ENCODE measurements around the gene MYO3B. TPM values are rescaled to one million over a fixed set of nuclear protein-coding genes. Genes with fewer than 3 reads are reported as not detected.

The MYO3B gene
- total RNA-seq, 2 donors from 2014 or later, result 0.09 to 0.74 TPM

- DNase-seq (ENCODE audit: low spot score), result no peak
- intact Hi-C loops (cut with DNase I), result no loop called here
- 91% methylated on average over 6 of the region's 6 CpGs for WGBS
Observed at GRCh38 chr2:170250584-170250983, 72.6 kb downstream of the MYO3B start.

GRCh38 chr2:170252414-170252813 lies 74.5 kb downstream of the MYO3B start:
- Histone ChIP-seq H3K36me3 (no peaks in the 10 kb centered on the region), H3K9me3 (no peaks in the 10 kb centered on the region), H3K27ac (no peak overlapping the region), H3K4me1 (replicated peaks) (no peaks in the 10 kb centered on the region), H3K27me3 (replicated peaks; ENCODE audit: insufficient read depth) (no peaks in the 10 kb centered on the region), H3K4me3 (no peak overlapping the region)
- intact Hi-C loops (cut with DNase I), result no loop called here
- DNase-seq (ENCODE audit: low spot score), result no peak
- TF ChIP-seq POLR2AphosphoS5 (IDR thresholded peaks at IDR 0.05), result no peak
- no peak for TF ChIP-seq CTCF (IDR thresholded peaks at IDR 0.05)
- no peak for TF ChIP-seq POLR2A (IDR thresholded peaks at IDR 0.05)

More at GRCh38 chr2:170250584-170250983, 72.6 kb downstream of the MYO3B start:
- H3K4me3 ChIP-seq, result no peak overlapping the region
- no peaks in the 10 kb centered on the region for H3K36me3 ChIP-seq
- H3K27ac ChIP-seq, result no peak overlapping the region
- H3K9me3 ChIP-seq, result no peaks in the 10 kb centered on the region
- no peaks in the 10 kb centered on the region for H3K4me1 ChIP-seq (replicated peaks)
- TF ChIP-seq CTCF (IDR thresholded peaks at IDR 0.05), result no peak
- no peak for TF ChIP-seq POLR2A (IDR thresholded peaks at IDR 0.05)
- no peak for TF ChIP-seq POLR2AphosphoS5 (IDR thresholded peaks at IDR 0.05)
- no peaks in the 10 kb centered on the region for H3K27me3 ChIP-seq (replicated peaks; ENCODE audit: insufficient read depth)

GRCh38 chr2:170253721-170254230 lies 75.8 kb downstream of the MYO3B start:
- no peaks in the 10 kb centered on the region for H3K9me3 ChIP-seq
- no peaks in the 10 kb centered on the region for H3K36me3 ChIP-seq
- no peaks in the 10 kb centered on the region for H3K27me3 ChIP-seq (replicated peaks; ENCODE audit: insufficient read depth)
- no peak overlapping the region for H3K27ac ChIP-seq
- DNase-seq (ENCODE audit: low spot score), result no peak
- TF ChIP-seq CTCF (IDR thresholded peaks at IDR 0.05), result no peak
- no peak for TF ChIP-seq POLR2AphosphoS5 (IDR thresholded peaks at IDR 0.05)
- H3K4me3 ChIP-seq, result no peak overlapping the region
- WGBS, result 68% methylated on average over 6 of the region's 6 CpGs
- no peaks in the 10 kb centered on the region for H3K4me1 ChIP-seq (replicated peaks)
- intact Hi-C loops (cut with DNase I), result no loop called here

DNA sequence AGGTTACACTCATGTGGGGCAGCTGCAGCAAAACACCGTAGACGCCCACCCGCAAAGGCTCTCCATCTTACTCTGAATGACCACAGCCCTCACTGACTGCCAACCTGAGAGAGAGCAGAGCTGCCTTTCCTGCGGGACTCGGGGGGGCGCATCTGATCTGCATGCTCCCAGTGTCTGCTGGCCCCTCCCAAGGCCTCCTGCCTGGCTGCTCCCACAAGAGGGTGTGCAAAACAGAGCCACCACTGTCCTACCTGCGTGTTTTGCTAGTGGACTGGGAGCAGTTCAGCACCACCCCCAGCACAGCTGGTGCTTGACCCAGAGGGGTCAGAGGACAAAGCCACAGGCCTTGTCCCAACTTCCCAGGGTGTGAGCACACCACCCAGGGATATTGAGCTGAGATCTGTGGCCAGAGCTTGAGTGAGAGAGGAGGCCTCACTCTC lies 76.4 kb downstream of the MYO3B start:
- Histone ChIP-seq H3K27me3 (replicated peaks; ENCODE audit: insufficient read depth) (no peaks in the 10 kb centered on the region), H3K9me3 (no peaks in the 10 kb centered on the region), H3K27ac (no peak overlapping the region), H3K4me1 (replicated peaks) (no peaks in the 10 kb centered on the region), H3K36me3 (no peaks in the 10 kb centered on the region), H3K4me3 (no peak overlapping the region)
- WGBS, result 82% methylated on average over 7 of the region's 7 CpGs
- no peak for DNase-seq (ENCODE audit: low spot score)
- TF ChIP-seq POLR2AphosphoS5 (IDR thresholded peaks at IDR 0.05), result no peak
- no peak for TF ChIP-seq POLR2A (IDR thresholded peaks at IDR 0.05)
- TF ChIP-seq CTCF (IDR thresholded peaks at IDR 0.05), result no peak
- intact Hi-C loops (cut with DNase I), result no loop called here

DNA sequence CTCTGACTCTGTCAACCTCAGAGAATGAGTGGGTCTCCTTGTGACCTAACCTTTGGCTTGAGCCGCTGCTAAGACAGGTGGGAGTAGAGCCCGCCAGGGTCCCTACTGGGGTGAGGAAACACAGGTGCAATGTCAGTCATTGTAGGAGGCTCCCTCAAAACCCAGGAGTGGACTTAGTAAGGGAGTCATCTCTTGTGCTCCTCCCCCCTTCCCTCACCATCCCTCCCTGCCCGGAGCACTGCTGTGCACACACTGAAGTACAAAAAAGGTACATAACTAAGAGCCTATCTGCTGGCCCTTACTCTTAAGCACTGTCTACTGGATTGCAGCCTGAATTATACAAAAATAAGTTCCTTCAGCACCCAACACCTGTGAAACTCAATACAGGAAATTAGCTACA lies 77.2 kb downstream of the MYO3B start:
- Histone ChIP-seq H3K27ac (no peak overlapping the region), H3K36me3 (no peaks in the 10 kb centered on the region), H3K27me3 (replicated peaks; ENCODE audit: insufficient read depth) (no peaks in the 10 kb centered on the region), H3K4me1 (replicated peaks) (no peaks in the 10 kb centered on the region), H3K4me3 (no peak overlapping the region), H3K9me3 (no peaks in the 10 kb centered on the region)
- no peak for DNase-seq (ENCODE audit: low spot score)
- no peak for TF ChIP-seq CTCF (IDR thresholded peaks at IDR 0.05)
- TF ChIP-seq POLR2AphosphoS5 (IDR thresholded peaks at IDR 0.05), result no peak
- TF ChIP-seq POLR2A (IDR thresholded peaks at IDR 0.05), result no peak
- intact Hi-C loops (cut with DNase I), result no loop called here
- 80% methylated on average over 3 of the region's 3 CpGs for WGBS

Data from prostate gland (tissue), 2 donors.